GM19099 (cell line): Measurements from ENCODE around the gene SLC51B.

ENCODE experiments used
- POLR2A ChIP-seq: IDR thresholded peaks from 3 replicates; pipeline ENCODE4 v1.6.1; 2011; ENCODE audit warnings: low read depth; ENCODE audit not compliant: insufficient read length; ENCODE audit errors: extremely low read depth

Gene SLC51B

DNA sequence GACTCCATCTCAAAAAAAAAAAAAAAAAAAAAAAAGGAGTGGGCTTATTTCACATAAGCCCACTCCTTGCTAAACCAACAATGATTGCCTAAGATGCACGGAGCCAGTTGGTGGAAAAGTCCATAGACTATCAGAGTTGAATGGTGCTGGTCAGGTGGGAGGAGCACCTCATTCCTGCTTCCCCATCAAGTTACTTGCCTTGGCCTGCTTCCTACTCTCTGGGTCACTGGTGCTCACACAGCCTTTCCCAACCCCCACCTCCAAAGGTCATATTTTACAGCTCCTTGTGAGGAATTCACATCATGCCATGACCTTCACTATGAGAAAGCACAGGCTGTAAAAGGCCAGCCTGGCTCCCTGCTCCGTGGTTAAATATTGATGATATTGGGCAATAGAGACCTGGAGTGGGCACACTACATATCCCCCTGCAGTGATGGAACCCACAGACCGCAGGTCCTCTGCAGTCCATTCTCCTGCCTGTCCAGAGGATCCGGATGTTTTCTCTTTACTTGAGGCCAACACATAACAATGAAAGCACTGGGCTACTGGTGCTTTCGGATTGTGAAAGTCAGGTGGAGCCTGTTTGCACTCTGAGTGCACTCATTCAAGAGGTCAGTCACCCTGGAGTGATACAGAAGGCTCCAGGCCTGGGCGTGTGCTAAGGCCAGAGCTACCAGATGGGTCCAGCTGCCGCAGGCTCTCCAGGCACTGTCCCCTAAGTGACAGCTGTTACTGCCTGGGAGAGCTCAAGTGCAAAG lies at the start of gene SLC51B:
TSS of gene SLC51B (plus strand) at position 664 of the 758 bp plus-strand sequence. CDS start 4,618 bp downstream, outside the sequence.
- no peak for TF ChIP-seq POLR2A

DNA sequence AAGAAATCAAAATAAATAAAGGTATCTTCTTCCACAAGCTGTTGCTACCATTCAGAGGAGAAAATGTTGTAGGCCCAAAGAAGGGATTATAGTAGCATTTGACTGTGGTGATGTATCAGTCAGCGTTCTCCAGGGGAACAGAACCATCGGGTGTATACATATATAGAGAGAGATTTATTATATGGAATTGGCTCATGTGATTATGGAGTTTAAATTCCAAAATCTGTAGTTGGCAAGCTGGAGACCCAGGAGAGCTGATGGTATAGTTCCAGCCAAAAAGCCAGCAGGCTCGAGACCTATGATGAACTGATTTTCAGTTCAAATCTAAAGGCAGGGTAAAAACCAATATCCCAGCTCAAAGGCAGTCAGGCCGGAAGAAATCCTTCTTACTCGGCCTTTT lies 48.1 kb upstream of the SLC51B start:
- no peak for TF ChIP-seq POLR2A

DNA sequence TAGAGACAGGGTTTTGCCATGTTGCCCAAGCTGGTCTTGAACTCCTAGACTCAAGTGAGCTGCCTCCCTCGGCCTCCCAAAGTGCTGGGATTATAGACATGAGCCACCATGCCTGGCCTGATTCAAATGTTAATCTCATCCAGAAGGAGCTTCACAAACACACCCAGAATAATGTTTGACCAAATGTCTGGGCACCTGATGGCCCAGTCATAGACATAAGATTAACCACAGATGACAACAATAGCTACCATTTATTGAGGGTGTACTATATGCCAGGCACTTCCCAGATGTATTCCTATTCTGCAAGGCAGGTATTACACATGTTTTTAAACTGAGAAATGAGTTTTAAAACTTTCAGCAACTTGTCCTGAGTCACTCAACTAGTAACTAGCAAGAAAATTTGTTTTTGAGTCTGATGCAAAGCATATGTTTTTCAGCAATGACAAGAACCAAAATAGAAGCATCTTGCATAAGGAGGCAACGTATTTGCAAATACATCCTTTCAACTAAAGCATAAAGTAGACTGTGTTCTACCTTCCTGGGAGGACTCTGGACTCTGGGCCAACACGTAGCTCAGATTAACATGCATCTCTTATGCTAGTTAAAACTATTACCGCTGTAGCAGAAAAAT lies 47.3 kb upstream of the SLC51B start:
- TF ChIP-seq POLR2A: no peak

DNA sequence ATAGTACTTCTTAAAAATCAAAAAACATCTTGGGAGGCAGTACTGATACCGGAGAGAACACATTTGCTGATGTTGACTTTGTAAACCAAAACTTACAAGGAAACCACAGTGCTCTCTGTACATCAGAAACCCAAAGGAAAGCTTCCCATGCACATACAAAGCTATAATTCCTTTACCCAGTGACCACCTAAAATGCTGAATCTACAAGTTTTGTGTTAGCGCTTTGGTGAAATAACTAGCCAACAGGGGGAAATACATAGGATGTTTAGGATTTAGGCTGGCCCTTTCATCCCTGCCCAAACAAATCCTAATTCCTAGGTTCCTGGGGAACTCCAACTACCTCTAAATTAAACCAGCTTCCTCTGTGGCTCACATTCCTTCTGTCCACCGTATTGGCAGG lies 40.2 kb upstream of the SLC51B start:
- no peak for TF ChIP-seq POLR2A

DNA sequence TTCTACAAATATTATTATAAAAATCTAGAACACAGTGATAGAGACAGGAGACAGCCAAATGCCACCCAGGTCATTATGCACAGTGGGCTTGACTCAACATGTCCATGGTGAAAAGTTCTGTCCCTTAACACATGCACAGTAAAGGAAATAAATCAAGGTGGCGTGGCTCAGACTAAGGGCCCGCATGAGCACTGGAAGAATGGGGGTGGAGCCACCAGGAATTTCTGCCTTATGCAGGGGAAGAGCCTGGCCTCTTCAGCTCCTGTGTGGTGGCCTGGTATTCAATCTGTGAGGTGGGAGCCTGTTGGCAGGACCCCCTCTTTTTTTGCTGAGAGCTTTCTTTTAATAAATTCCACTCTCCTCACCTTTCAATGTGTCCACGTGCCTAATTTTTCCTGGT lies 38.3 kb upstream of the SLC51B start:
- TF ChIP-seq POLR2A: no peak

DNA sequence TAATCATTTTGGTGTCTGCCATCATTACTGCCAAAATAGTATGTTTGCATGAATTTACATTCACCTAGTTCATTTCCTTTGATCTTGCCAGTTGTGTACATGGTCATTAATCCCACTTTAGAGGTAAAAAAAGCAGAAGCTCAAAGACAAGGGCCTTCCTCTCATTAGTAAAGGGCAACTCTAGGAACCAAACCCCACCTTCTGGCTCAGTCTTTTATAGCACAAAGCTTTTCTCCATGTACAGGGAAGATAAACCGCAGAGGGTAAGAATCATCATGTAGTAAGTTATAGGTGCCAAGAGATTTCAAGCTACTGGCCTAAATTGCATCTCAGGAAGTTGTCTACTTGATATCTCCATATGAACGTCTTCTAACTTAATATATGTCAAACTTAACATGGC lies 36.2 kb upstream of the SLC51B start:
- TF ChIP-seq POLR2A: no peak

DNA sequence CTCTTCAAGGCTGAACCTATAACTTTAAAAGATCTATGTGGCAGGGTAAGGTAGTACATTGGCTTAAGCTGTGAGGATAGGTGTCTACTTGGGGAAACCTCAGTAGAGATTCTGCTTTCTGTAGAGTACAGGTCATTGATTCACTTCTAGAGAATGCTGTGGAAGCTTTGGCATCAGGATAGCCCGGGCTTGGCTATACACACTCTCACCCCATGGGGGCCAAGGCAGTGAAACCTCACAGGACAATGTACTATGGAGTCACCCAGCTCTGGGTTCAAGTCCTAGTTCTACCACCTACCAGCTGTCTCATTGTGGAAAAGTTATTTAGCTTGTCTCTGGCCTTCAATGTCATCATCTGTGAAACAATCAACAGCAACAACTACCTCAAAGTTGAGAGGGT lies 24.8 kb upstream of the SLC51B start:
- TF ChIP-seq POLR2A: no peak

DNA sequence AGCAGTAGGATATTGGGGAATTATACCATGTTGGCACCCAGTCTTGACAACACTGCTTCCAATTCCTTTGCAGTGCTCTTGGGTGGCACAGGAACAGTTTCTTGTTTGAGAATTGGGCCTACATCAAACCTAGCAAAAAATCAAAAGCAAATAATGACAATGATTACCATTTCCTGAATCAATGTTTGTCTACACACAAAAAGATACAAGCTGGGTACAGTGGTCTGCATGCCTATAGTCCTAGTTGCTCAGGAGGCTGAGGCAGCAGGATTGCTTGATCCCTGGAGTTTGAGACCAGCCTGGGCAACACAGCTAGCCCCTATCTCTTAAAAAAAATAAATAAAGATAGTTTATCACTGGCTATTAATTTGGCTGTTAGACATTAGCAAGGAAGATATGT lies 23.7 kb upstream of the SLC51B start:
- no peak for TF ChIP-seq POLR2A

DNA sequence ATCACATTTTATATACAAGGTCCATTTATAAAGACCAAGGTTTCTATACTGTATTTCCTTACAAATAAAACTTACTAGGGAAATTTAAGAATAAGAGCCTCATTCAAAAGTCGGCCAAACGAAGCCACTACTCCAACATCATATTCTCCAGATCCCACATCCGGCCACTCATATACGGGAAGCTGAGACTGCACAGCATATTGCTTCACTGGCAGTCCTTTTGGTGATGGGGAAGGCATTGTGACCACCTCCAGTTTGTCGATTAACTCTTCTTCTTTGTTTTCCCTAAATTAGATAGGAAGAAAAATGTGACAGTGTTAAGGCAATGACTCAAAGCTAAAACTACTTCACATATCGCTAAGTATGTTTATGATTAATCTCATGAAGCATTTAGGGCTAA lies 18.4 kb upstream of the SLC51B start:
- no peak for TF ChIP-seq POLR2A

DNA sequence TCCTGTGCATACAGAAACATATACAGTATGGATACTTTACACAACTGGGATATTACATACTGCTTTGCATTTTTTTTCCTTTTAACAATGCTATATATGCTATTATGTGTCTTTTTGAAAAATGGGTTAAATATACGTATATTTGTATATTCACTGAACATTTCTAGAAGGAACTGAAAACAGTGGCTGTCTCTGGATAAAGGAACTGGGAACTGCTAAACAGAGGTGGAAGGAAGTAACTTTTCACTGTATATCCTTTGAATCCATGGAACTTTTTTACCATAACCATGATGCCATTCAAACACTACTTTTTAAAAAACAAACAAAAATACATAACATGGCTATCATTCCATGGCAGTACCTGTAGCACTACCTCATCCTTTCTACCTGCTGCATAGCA lies 17.6 kb upstream of the SLC51B start:
- no peak for TF ChIP-seq POLR2A

DNA sequence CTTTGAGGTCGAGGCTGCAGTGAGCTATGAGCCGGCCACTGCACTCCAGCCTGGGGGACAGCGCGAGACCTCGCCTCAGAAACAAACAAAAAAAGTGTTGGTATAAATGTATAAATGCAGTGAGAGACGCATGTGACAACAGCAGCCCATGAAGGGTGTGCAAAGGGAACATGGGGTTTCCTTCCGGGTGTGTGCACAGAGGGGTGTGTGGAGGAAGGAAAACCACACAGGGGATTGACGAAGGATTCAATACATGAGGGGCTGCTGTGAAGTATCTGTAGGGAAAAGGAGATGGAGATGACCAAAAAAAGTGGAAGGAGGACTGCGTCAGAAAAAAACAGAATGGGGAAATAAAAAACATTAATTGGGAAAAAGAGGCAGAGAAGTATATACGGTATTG lies 16.8 kb upstream of the SLC51B start:
- no peak for TF ChIP-seq POLR2A

DNA sequence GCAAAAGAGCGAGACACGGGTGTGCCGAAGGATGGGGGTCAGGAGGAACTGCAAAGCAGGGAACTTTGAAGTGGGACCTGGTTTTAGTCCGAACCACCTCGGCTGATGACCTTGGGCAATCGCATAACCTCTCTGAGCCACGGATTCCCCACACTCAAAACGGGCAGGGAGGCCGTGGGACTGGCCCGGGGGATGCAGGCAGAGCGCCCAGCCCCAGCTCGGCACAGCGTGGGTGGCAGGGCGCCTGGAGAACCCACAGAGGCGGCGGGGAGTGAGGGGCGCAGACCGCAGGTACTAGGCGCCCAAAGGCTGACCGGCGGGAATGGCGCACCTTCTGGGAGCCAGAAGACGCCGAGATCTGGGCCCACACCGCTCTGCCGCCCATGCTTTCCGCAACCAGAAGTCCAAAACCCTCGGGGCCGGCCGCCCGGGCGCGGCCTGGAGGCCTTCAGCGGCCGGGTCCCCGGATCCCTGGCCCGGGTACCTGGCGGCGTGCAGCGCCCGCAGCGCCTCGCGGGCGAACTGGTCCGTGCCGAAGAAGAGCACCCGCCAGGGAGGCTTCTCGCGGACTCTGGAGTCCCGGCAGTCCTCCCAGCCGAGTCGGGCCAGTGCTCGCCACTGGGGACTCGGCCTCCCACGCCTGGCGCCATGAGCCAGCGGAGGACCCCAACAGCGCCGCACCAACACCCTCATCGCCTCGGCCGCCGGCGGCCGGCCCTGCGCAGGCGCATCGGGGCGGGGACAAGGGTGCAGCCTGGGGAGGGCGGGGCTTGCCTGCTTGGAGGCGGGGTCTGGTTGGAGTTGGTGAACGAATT lies 16.1 kb upstream of the SLC51B start, which contains the start of gene MTFMT:
TSS of gene MTFMT (minus strand) at position 719 of the 815 bp plus-strand sequence. CDS start at position 693, 26 bp downstream.
- peak; percentile 90 for TF ChIP-seq POLR2A

DNA sequence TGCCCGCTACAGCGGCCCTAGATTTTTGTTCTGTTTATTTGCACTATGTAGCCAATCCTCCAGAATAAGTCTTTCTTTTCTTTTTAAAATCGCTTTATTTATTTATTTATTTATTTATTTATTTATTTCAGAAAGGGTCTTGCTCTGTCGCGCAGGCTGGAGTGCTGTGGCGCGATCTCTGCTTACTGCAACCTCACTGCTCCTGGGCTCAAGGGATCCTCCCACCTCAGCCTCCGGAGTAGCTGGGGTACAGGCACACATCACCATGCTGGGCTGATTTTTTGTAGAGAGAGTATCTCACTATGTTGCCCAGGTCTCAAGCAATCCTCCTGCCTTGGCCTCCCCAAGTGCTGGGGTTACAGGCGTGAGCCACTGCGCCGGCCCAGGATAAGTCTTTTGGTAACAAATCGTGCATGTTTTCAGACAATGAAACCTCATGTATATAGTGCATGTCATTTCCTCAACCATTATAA lies 15.4 kb upstream of the SLC51B start:
- TF ChIP-seq POLR2A: no peak

DNA sequence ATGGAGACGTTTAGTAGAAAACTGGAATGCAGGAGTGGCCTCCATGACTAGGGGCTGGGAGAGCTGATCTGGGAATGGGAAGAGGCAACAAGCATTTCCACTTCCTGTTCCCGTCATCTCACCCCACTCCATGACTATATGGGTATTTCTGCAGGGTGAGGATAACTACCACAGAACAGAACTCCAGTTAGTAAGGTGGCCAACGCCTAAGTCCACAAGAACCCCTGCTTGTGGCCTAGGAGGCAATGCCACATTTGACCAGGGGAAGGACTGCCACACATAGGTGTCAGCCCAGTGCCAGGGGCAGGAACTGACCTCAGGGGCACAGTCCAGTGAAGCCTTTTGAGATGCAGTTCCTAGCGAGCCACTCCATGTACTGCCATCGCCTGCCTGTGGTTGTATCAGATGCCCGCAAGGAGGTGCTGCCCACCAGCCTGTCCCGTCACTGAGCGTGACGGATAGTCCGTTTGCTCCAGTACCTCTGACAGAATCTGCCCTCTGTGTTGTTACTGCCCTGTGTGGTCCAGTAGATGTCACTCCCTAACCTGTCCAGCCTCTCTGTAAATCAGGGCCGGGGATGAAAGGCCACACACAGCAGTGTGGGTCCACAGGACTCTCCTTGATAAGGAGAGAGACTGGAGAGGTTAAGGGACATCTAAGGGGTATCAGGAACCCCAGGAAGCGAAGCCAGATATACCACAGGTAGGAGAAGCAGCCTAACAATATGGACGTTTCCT lies 12.2 kb upstream of the SLC51B start:
- TF ChIP-seq POLR2A: no peak
